GM18508 (cell line): Measurements from ENCODE around the gene PPM1A.
"Not testable (repeated sequence)": the region's sequence is repeated elsewhere in the genome, so short reads cannot be mapped to it uniquely, and the experiment has no call there.

Source experiments
- ATAC-seq: cut with Tn5 transposase; IDR thresholded peaks from one replicate; pipeline ENCODE4 v1.9.1; 2021; ENCODE audit warnings: moderate number of reproducible peaks; ENCODE audit not compliant: insufficient read depth, unreplicated experiment

PPM1A gene

GRCh38 chr14:60315196-60315990 is 66.4 kb downstream of the PPM1A start:
- ATAC-seq = no peak

- no peak for ATAC-seq
Observed at GRCh38 chr14:60317609-60318008, 68.6 kb downstream of the PPM1A start.

- ATAC-seq = not testable (repeated sequence)
Observed at GRCh38 chr14:60320860-60321259, 71.8 kb downstream of the PPM1A start.

GRCh38 chr14:60323199-60323896 is 74.3 kb downstream of the PPM1A start:
- no peak for ATAC-seq

GRCh38 chr14:60324837-60325236 is 75.8 kb downstream of the PPM1A start:
- no peak for ATAC-seq

- no peak for ATAC-seq
Observed at GRCh38 chr14:60326274-60326673, 77.3 kb downstream of the PPM1A start.

- ATAC-seq = peak; percentile 29
Observed at GRCh38 chr14:60327447-60328331, 78.7 kb downstream of the PPM1A start.

- ATAC-seq = no peak
Observed at GRCh38 chr14:60328583-60328982, 79.6 kb downstream of the PPM1A start.

GRCh38 chr14:60329274-60329673 is 80.3 kb downstream of the PPM1A start:
- ATAC-seq = no peak

- ATAC-seq = peak; percentile 49
Observed at GRCh38 chr14:60331201-60332045, 82.4 kb downstream of the PPM1A start.

- ATAC-seq = no peak
Observed at GRCh38 chr14:60332046-60332399, 83.0 kb downstream of the PPM1A start.

GRCh38 chr14:60332869-60333268 is 83.8 kb downstream of the PPM1A start:
- ATAC-seq = no peak

GRCh38 chr14:60339571-60339970 is 90.5 kb downstream of the PPM1A start:
- ATAC-seq = no peak

- ATAC-seq = no peak
Observed at GRCh38 chr14:60343571-60344071, 94.6 kb downstream of the PPM1A start.

- no peak for ATAC-seq
Observed at GRCh38 chr14:60344751-60345150, 95.7 kb downstream of the PPM1A start.

- ATAC-seq = no peak
Observed at GRCh38 chr14:60346706-60347105, 97.7 kb downstream of the PPM1A start.

GRCh38 chr14:60348211-60348610 is 99.2 kb downstream of the PPM1A start:
- no peak for ATAC-seq
